ENCODE measurements around the gene MRTO4.
A peak's percentile ranks its signal among the peaks of the same experiment; 100 is the strongest.

The MRTO4 gene

DNA sequence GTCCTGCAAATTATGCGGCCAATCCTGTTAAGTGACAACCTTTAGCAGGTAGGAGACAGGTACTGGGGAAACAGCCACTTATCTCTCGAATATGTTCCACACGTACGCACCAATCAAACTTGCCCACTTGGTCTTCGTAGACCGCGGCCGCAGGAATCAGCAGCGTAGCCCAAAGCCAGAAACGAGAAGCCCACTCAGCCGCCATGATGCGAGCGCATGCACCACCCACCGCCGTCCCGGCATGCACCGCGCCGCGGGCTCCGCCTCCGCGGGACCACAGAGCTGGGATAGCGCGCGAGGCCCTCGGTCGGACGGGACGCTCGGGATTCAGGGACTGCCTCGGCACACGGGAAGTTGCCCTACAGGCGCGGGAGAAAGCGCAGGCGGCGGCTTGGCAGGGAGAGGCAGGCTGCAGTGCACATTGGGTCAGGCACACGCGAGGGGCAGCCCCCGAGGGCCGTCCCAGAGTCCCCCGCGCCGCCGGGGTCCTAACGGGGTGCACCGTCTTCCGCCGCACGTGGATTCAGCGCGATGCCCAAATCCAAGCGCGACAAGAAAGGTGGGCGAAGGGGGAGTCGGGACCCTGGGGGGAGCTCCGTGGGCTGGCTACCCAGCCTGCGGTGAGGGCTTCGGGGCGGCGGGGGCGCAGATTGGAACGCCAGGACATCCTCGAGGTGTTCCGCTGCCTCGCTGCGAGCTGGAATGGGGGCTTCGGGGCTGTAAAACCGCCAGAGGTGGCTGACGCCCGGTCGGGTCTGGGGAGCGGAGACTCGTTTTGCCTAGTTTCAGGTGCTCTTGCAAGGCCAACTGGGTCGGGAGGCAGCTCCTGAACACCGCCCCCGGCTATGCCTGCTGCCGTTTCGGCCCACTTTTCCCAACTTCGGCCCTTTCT, at the start of gene MRTO4, which contains the start of gene EMC1:
TSS of gene MRTO4 (plus strand) at position 501 of the 892 bp plus-strand sequence. CDS start at position 532, 31 bp downstream.
TSS of gene EMC1 (minus strand) at position 220 of the 892 bp plus-strand sequence. CDS start at position 205, 15 bp downstream.
- Histone ChIP-seq H3K9me2 (replicated peaks; ENCODE audit: insufficient read depth, low read length) (no peaks in the 10 kb centered on the region), H3K9ac (ENCODE audit: low read length) (peak within 1 kb of the TSS; percentile 89), H4K20me1 (ENCODE audit: low read depth, low read length) (no peaks in the 10 kb centered on the region; the same call in 1 of the 2 replicates), H3K4me2 (ENCODE audit: low read depth, low read length, poor library complexity, severe bottlenecking) (peak within 1 kb of the TSS; percentile 95), H3K27ac (ENCODE audit: low read depth, low read length) (peak within 1 kb of the TSS; percentile 83), H3K79me2 (ENCODE audit: insufficient read depth, low read length) (peaks cover 90% of the 10 kb centered on the region), H3K36me3 (ENCODE audit: low read length) (no peaks in the 10 kb centered on the region), H3K9me3 (ENCODE audit: insufficient read depth, low read length) (no peaks in the 10 kb centered on the region), H2AFZ (ENCODE audit: low read depth, low read length, severe bottlenecking) (peak within 1 kb of the TSS; percentile 85), H3F3A (ENCODE audit: insufficient read depth) (no peaks in the 10 kb centered on the region), H3K4me3 (ENCODE audit: insufficient read depth, low read length, poor library complexity, severe bottlenecking) (peak within 1 kb of the TSS; percentile 96), H3K27me3 (ENCODE audit: low read length) (no peaks in the 10 kb centered on the region)
- TF ChIP-seq, protein P1, sequence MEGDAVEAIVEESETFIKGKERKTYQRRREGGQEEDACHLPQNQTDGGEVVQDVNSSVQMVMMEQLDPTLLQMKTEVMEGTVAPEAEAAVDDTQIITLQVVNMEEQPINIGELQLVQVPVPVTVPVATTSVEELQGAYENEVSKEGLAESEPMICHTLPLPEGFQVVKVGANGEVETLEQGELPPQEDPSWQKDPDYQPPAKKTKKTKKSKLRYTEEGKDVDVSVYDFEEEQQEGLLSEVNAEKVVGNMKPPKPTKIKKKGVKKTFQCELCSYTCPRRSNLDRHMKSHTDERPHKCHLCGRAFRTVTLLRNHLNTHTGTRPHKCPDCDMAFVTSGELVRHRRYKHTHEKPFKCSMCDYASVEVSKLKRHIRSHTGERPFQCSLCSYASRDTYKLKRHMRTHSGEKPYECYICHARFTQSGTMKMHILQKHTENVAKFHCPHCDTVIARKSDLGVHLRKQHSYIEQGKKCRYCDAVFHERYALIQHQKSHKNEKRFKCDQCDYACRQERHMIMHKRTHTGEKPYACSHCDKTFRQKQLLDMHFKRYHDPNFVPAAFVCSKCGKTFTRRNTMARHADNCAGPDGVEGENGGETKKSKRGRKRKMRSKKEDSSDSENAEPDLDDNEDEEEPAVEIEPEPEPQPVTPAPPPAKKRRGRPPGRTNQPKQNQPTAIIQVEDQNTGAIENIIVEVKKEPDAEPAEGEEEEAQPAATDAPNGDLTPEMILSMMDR (IDR thresholded peaks at IDR 0.05; ENCODE audit: insufficient read depth, low read length, poor library complexity, severe bottlenecking), result no peak
- no peak for TF ChIP-seq EZH2phosphoT487 (conservative IDR thresholded peaks at IDR 0.05; ENCODE audit: low read length)

DNA sequence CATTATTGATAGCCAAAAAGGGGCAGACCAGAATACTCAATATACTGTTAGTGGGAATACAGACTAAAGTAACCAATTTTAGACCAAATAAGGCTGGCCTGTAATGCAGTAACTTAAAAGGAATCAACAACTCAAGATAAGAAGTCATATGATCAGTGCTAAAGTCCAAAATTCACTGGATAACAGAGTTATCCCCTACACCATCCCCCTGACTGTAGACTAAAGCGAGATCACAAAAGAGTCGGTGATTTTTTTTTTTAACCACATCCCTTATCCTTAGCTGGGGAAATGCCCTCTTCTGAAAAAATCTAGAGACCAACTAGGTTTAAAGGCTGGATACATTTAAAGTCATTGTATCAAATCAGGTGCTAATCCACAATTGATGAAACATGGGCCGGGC, 49.2 kb upstream of the MRTO4 start:
- Histone ChIP-seq H3K4me2 (ENCODE audit: low read depth, low read length, poor library complexity, severe bottlenecking) (no peak overlapping the region), H4K20me1 (ENCODE audit: low read depth, low read length) (peaks cover 14% of the 10 kb centered on the region)
- TF ChIP-seq EZH2phosphoT487 (conservative IDR thresholded peaks at IDR 0.05; ENCODE audit: low read length), result no peak
- TF ChIP-seq, protein P1 (IDR thresholded peaks at IDR 0.05; ENCODE audit: insufficient read depth, low read length, poor library complexity, severe bottlenecking), result no peak

DNA sequence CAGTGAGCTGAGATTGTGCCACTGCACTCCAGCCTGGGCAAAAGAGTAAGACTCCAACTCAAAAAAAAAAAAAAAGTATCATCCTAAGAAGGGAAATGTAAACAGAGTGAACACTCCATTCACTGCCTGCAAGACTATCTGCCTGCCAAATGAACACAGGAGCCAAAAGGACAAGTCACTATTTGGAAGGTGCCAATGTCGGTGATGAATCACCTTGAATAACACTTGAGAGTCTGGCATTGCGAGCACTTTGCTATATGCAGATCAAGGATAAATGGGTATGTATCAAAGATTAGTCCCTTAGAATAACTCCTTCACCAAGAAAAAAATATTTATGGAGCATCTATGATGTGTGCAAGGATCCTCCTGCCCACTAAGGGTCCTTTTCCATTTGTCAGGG, 48.2 kb upstream of the MRTO4 start:
- Histone ChIP-seq H3K9me3 (ENCODE audit: insufficient read depth, low read length) (no peaks in the 10 kb centered on the region), H3K27me3 (ENCODE audit: low read length) (no peaks in the 10 kb centered on the region), H3K9me2 (replicated peaks; ENCODE audit: insufficient read depth, low read length) (no peaks in the 10 kb centered on the region), H4K20me1 (ENCODE audit: low read depth, low read length) (peaks cover 20% of the 10 kb centered on the region), H3K9ac (ENCODE audit: low read length) (no peak overlapping the region), H3F3A (ENCODE audit: insufficient read depth) (no peaks in the 10 kb centered on the region), H3K4me2 (ENCODE audit: low read depth, low read length, poor library complexity, severe bottlenecking) (no peak overlapping the region), H3K79me2 (ENCODE audit: insufficient read depth, low read length) (peaks cover 89% of the 10 kb centered on the region), H2AFZ (ENCODE audit: low read depth, low read length, severe bottlenecking) (no peak overlapping the region), H3K27ac (ENCODE audit: low read depth, low read length) (no peak overlapping the region), H3K36me3 (ENCODE audit: low read length) (peaks cover 24% of the 10 kb centered on the region), H3K4me3 (ENCODE audit: insufficient read depth, low read length, poor library complexity, severe bottlenecking) (no peak overlapping the region)
- TF ChIP-seq EZH2phosphoT487 (conservative IDR thresholded peaks at IDR 0.05; ENCODE audit: low read length), result no peak
- TF ChIP-seq, protein P1 (IDR thresholded peaks at IDR 0.05; ENCODE audit: insufficient read depth, low read length, poor library complexity, severe bottlenecking), result no peak

More for the DNA sequence above, 49.2 kb upstream of the MRTO4 start:
- Histone ChIP-seq H3K4me3 (ENCODE audit: insufficient read depth, low read length, poor library complexity, severe bottlenecking) (no peak overlapping the region), H3K9me3 (ENCODE audit: insufficient read depth, low read length) (no peaks in the 10 kb centered on the region), H3K27ac (ENCODE audit: low read depth, low read length) (no peak overlapping the region), H3F3A (ENCODE audit: insufficient read depth) (no peaks in the 10 kb centered on the region), H3K79me2 (ENCODE audit: insufficient read depth, low read length) (peaks cover 78% of the 10 kb centered on the region), H3K27me3 (ENCODE audit: low read length) (no peaks in the 10 kb centered on the region), H3K9ac (ENCODE audit: low read length) (no peak overlapping the region), H2AFZ (ENCODE audit: low read depth, low read length, severe bottlenecking) (no peak overlapping the region), H3K36me3 (ENCODE audit: low read length) (peaks cover 32% of the 10 kb centered on the region), H3K9me2 (replicated peaks; ENCODE audit: insufficient read depth, low read length) (no peaks in the 10 kb centered on the region)

Measured in SU-DHL-6 (cell line).